Transverse colon (tissue), 4 donors: Measurements from ENCODE around the gene EML4. TPM values are rescaled to one million over a fixed set of nuclear protein-coding genes. Genes with fewer than 3 reads are reported as not detected.

Experiments
- DNase-seq: peaks from one replicate; pipeline ENCODE4 v3.0.0-alpha.2; 2019
- H3K27ac ChIP-seq, 4 donors: fragments of 200-600 bp; sonication (generic); 2 replicates each; pipeline ENCODE4 v1.5.1; 2016 to 2018; ENCODE audit warnings: inconsistent platforms in 4 of 4
- H3K27me3 ChIP-seq: fragments of 200-600 bp; sonication (generic); 2 replicates; pipeline ENCODE4 v1.5.1; 2017; ENCODE audit warnings: inconsistent platforms
- H3K36me3 ChIP-seq, 4 donors: fragments of 200-600 bp; sonication (generic); 2 replicates each; pipeline ENCODE4 v1.5.1; 2017 to 2019; ENCODE audit warnings: inconsistent platforms in 4 of 4
- H3K4me1 ChIP-seq, 4 donors: fragments of 200-600 bp; sonication (generic); 2 replicates each; pipeline ENCODE4 v1.5.1; 2017 to 2020; ENCODE audit warnings: inconsistent platforms in 4 of 4
- H3K4me3 ChIP-seq, 4 donors: fragments of 200-600 bp; sonication (generic); 1 replicate in 1 of 4; 2 replicates in 3 of 4; pipeline versions ENCODE4 v1.5.1 to v1.6.1; 2017 to 2019; ENCODE audit warnings: inconsistent platforms in 4 of 4
- H3K9me3 ChIP-seq, 2 donors: fragments of 200-600 bp; sonication (generic); 2 replicates each; pipeline ENCODE4 v1.5.1; 2017 to 2019; ENCODE audit warnings: inconsistent platforms in 2 of 2
- POLR2AphosphoS5 ChIP-seq, 3 donors: sonication (generic); formaldehyde crosslinking; IDR thresholded peaks; one replicate each; pipeline ENCODE4 v1.6.1; 2016; ENCODE audit warnings: antibody characterized with exemption in 3 of 3
- WGBS, 2 donors: methylation state at CpG; one replicate each; pipeline ENCODE4 v1.1.5; 2018; ENCODE audit warnings: low coverage in 1 of 2; 5-methylcytosine and 5-hydroxymethylcytosine counted together
- in situ Hi-C, 4 donors: fragments of 200-750 bp; cut with MboI; loops; one replicate each; pipeline versions ENCODE4 v1.15.0 to v1.15.1; 2017; ENCODE audit warnings: low sequenced_read_pairs in 3 of 4, low pct_ligation_motif_present in 1 of 4, low pct_unique_long_range_greater_than_20kb in 1 of 4
- intact Hi-C: fragments of 100-400 bp; cut with DNase I; formaldehyde crosslinking; loops from one replicate; pipeline ENCODE4 v1.15.1; 2023; ENCODE audit warnings: low total_unique reads
- total RNA-seq, 4 donors: library from RNA; depleted of rRNA; stranded (reverse); fragments of >200 nt; gene quantifications; one replicate each; pipeline ENCODE4 v1.1.0, GENCODE V29; 2016

EML4 gene
- total RNA-seq, 4 donors from 2014 or later: 49.7 to 91.5 (median 67.5) TPM

DNA sequence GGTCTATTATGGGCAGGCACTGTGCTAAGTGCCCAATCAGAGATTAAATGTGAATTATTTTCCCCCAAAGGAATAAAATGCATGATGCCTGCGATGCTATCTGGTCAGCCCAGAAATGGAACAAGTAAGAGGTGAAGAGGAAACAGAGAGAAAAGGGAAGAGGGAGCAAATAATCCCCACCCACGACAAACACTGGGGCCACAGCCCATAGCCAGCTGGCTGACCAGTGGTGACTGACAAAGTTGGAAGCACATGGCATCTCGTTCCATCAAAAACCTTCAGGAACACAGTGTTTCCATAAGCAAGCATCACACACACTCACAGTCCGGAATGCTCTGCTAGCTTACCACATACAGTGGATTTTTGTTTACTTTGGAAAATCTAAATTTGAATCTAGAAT is 213.0 kb downstream of the EML4 start:
- no peaks in the 10 kb centered on the region for H3K27me3 ChIP-seq
- in situ Hi-C loops: loop anchor here in 1 of 4 donors (25.0 kb wide), 1 partner anchor 280 kb away; no protein-coding TSS in a partner anchor

More for the DNA sequence above, 213.0 kb downstream of the EML4 start:
- no peaks in the 10 kb centered on the region for H3K9me3 ChIP-seq
- DNase-seq: no peak
- no peak for TF ChIP-seq POLR2AphosphoS5 (IDR thresholded peaks at IDR 0.05)
- H3K4me3 ChIP-seq: no peak overlapping the region
- intact Hi-C loops: no loop called here
- H3K4me1 ChIP-seq: peaks cover 0 to 21% (median 15%) of the 10 kb centered on the region in 4 donors
- 71 to 84% methylated on average over 3 to 4 of the region's 4 CpGs for WGBS, 2 donors
- peak overlapping the region in 1 of 4 donors; percentile 54 for H3K27ac ChIP-seq
- H3K36me3 ChIP-seq: no peaks in the 10 kb centered on the region

Other genes starting within 250 kb of the EML4 start
- gene PKDCC, start 121.3 kb upstream of the EML4 start, total RNA-seq: 100 to 1,000 TPM in 1 of 4 donors, 10 to 100 TPM in 3; 60.6 to 108 (median 74.6) TPM
- gene COX7A2L, start 191.9 kb downstream of the EML4 start, total RNA-seq: 100 to 1,000 TPM in 3 of 4 donors, 10 to 100 TPM in 1; 12.3 to 180 (median 152) TPM